Fibroblast of mammary gland (primary cell): ENCODE data around the gene VPS54.

Experiments used
- DNase-seq: peaks from one replicate; pipeline ENCODE4 v3.0.0-alpha.2; 2010; ENCODE audit warnings: low read depth
- H3K4me3 ChIP-seq: 2 replicates; pipeline ENCODE4 v1.5.1; 2011; ENCODE audit warnings: low read depth, mild to moderate bottlenecking, low read length, moderate library complexity; ENCODE audit not compliant: control insufficient read depth
- CTCF ChIP-seq: conservative IDR thresholded peaks from 2 replicates; pipeline ENCODE4 v1.5.1; 2011; ENCODE audit warnings: low read depth, low read length, inconsistent platforms; ENCODE audit not compliant: control insufficient read depth, insufficient read depth

The VPS54 gene

GRCh38 chr2:64059270-64059669 lies 40.0 kb upstream of the VPS54 start:
- H3K4me3 ChIP-seq = no peak overlapping the region
- no peak for TF ChIP-seq CTCF
- DNase-seq = no peak

GRCh38 chr2:64056021-64056420 lies 36.8 kb upstream of the VPS54 start:
- DNase-seq = no peak
- no peak for TF ChIP-seq CTCF
- H3K4me3 ChIP-seq = no peak overlapping the region

- no peak for TF ChIP-seq CTCF
- DNase-seq = no peak
- no peak overlapping the region for H3K4me3 ChIP-seq
These were observed 35.1 kb upstream of the VPS54 start for GRCh38 chr2:64054161-64054915.

- no peak for TF ChIP-seq CTCF
- no peak overlapping the region for H3K4me3 ChIP-seq
- DNase-seq = no peak
These were observed 33.4 kb upstream of the VPS54 start for GRCh38 chr2:64052463-64053241.

- H3K4me3 ChIP-seq = no peak overlapping the region
- TF ChIP-seq CTCF = peak; percentile 94
- DNase-seq = peak; percentile 74
These were observed 30.5 kb upstream of the VPS54 start for GRCh38 chr2:64049633-64050220.

GRCh38 chr2:64045938-64046337 lies 26.7 kb upstream of the VPS54 start:
- no peak overlapping the region for H3K4me3 ChIP-seq
- DNase-seq = no peak
- no peak for TF ChIP-seq CTCF
